Right atrium auricular region (tissue), 2 donors: ENCODE data around the gene PIK3R1. TPM values are rescaled to one million over a fixed set of nuclear protein-coding genes. Genes with fewer than 3 reads are reported as not detected.

Experiments used
- DNase-seq: peaks from one replicate; pipeline ENCODE4 v3.0.0-alpha.2; 2019; ENCODE audit warnings: low spot score
- H3K27ac ChIP-seq, 2 donors: fragments of 200-600 bp; sonication (generic); 1 replicate in 1 of 2; 2 replicates in 1 of 2; pipeline ENCODE4 v1.5.1; 2016 to 2019
- H3K27me3 ChIP-seq, 2 donors: fragments of 200-600 bp; sonication (generic); one replicate each; pipeline versions ENCODE4 v1.5.1 to v1.6.0; 2017 to 2019
- H3K36me3 ChIP-seq: fragments of 200-600 bp; sonication (generic); one replicate; pipeline ENCODE4 v1.5.1; 2016
- H3K4me1 ChIP-seq, 2 donors: fragments of 200-600 bp; sonication (generic); one replicate each; pipeline versions ENCODE4 v1.5.1 to v1.6.0; 2017 to 2019
- H3K4me3 ChIP-seq, 2 donors: fragments of 200-600 bp; sonication (generic); 1 replicate in 1 of 2; 2 replicates in 1 of 2; pipeline ENCODE4 v1.5.1; 2017 to 2019; ENCODE audit warnings: mild to moderate bottlenecking in 1 of 2, moderate library complexity in 1 of 2
- H3K9me3 ChIP-seq, 2 donors: fragments of 200-600 bp; sonication (generic); one replicate each; pipeline ENCODE4 v1.5.1; 2019
- CTCF ChIP-seq, 2 donors: fragments of 200-600 bp; sonication (generic); IDR thresholded peaks; one replicate each; pipeline ENCODE4 v1.5.1; 2019; ENCODE audit warnings: antibody characterized with exemption in 2 of 2
- total RNA-seq, 2 donors: library from RNA; depleted of rRNA; stranded (reverse); fragments of >200 nt; gene quantifications; one replicate each; pipeline ENCODE4 v1.1.0, GENCODE V29; 2016

PIK3R1 gene
- total RNA-seq, 2 donors from 2014 or later: 87.0 to 91.1 TPM

- TF ChIP-seq CTCF (IDR thresholded peaks at IDR 0.05): no peak
- Histone ChIP-seq H3K27me3 (no peaks in the 10 kb centered on the region), H3K27ac (peak overlapping the region in 1 of 2 donors; percentile 13), H3K4me3 (no peak overlapping the region), H3K9me3 (no peaks in the 10 kb centered on the region), H3K4me1 (peaks cover 0 to 44% of the 10 kb centered on the region in 2 donors), H3K36me3 (peaks cover 75% of the 10 kb centered on the region)
- DNase-seq: no peak
These were observed 61.2 kb downstream of the PIK3R1 start for GRCh38 chr5:68276740-68277139.

- Histone ChIP-seq H3K36me3 (peaks cover 82% of the 10 kb centered on the region), H3K27me3 (no peaks in the 10 kb centered on the region), H3K9me3 (no peaks in the 10 kb centered on the region), H3K27ac (no peak overlapping the region), H3K4me3 (no peak overlapping the region), H3K4me1 (peaks cover 0 to 39% of the 10 kb centered on the region in 2 donors)
- DNase-seq: no peak
- no peak for TF ChIP-seq CTCF (IDR thresholded peaks at IDR 0.05)
These were observed 61.9 kb downstream of the PIK3R1 start for GRCh38 chr5:68277431-68277830.

- Histone ChIP-seq H3K4me1 (peaks cover 0 to 27% of the 10 kb centered on the region in 2 donors), H3K9me3 (no peaks in the 10 kb centered on the region), H3K36me3 (peaks cover 95% of the 10 kb centered on the region), H3K27ac (no peak overlapping the region), H3K27me3 (no peaks in the 10 kb centered on the region), H3K4me3 (no peak overlapping the region)
- no peak for DNase-seq
- no peak for TF ChIP-seq CTCF (IDR thresholded peaks at IDR 0.05)
These were observed 64.4 kb downstream of the PIK3R1 start for GRCh38 chr5:68279984-68280383.

- no peak for DNase-seq
- H3K27me3 ChIP-seq: no peaks in the 10 kb centered on the region
- no peaks in the 10 kb centered on the region for H3K9me3 ChIP-seq
- H3K4me3 ChIP-seq: no peak overlapping the region
- TF ChIP-seq CTCF (IDR thresholded peaks at IDR 0.05): no peak
- no peak overlapping the region for H3K27ac ChIP-seq
- H3K36me3 ChIP-seq: peaks cover 84% of the 10 kb centered on the region
- H3K4me1 ChIP-seq: peaks cover 0 to 45% of the 10 kb centered on the region in 2 donors
These were observed 66.4 kb downstream of the PIK3R1 start for GRCh38 chr5:68282001-68282400.

GRCh38 chr5:68283766-68284165 lies 68.2 kb downstream of the PIK3R1 start:
- Histone ChIP-seq H3K36me3 (peaks cover 67% of the 10 kb centered on the region), H3K9me3 (no peaks in the 10 kb centered on the region), H3K27me3 (no peaks in the 10 kb centered on the region), H3K4me3 (no peak overlapping the region), H3K4me1 (peaks cover 0 to 53% of the 10 kb centered on the region in 2 donors), H3K27ac (peak overlapping the region; percentile 2 to 20)
- DNase-seq: no peak
- no peak for TF ChIP-seq CTCF (IDR thresholded peaks at IDR 0.05)
